Right cardiac atrium (tissue), 5 donors: ENCODE data around the gene CACNB1. TPM values are rescaled to one million over a fixed set of nuclear protein-coding genes. Genes with fewer than 3 reads are reported as not detected.
"Not testable (repeated sequence)": the region's sequence is repeated elsewhere in the genome, so short reads cannot be mapped to it uniquely, and the experiment has no call there.

Source experiments
- ATAC-seq, 2 donors: fragments of 200-7000 bp; cut with Tn5 transposase; one replicate each; pipeline versions ENCODE4 v1.8.0 to v1.9.1; 2020; ENCODE audit warnings: moderate library complexity in 2 of 2, mild to moderate bottlenecking in 1 of 2
- DNase-seq, 3 donors: peaks; one replicate each; pipeline ENCODE4 v3.0.0-alpha.2; 2020
- H3K27ac ChIP-seq: one replicate; pipeline ENCODE4 v1.5.1; 2013; ENCODE audit warnings: mild to moderate bottlenecking, low read length, control low read depth, moderate library complexity
- H3K27me3 ChIP-seq: one replicate; pipeline ENCODE4 v1.6.1; 2013; ENCODE audit not compliant: control insufficient read depth, insufficient read depth
- H3K4me1 ChIP-seq: one replicate; pipeline ENCODE4 v1.6.1; 2013; ENCODE audit warnings: low read length; ENCODE audit not compliant: control insufficient read depth, insufficient read depth
- H3K4me3 ChIP-seq: one replicate; pipeline ENCODE4 v1.5.1; 2013; ENCODE audit warnings: low read length, control low read depth
- H3K9me3 ChIP-seq: one replicate; pipeline ENCODE4 v1.6.1; 2013; ENCODE audit warnings: low read length; ENCODE audit not compliant: control insufficient read depth
- WGBS: extraction: QIAGEN DNeasy Blood & Tissue Kit; methylation state at CpG from one replicate; pipeline ENCODE4 v1.1.7; 2013; 5-methylcytosine and 5-hydroxymethylcytosine counted together
- intact Hi-C, 4 donors: fragments of 100-400 bp; cut with DNase I; formaldehyde crosslinking; loops; one replicate each; pipeline versions ENCODE4 v1.11.0 to v1.14.0; 2022 to 2023
- polyA plus RNA-seq: library from polyadenylated mRNA; stranded (reverse); fragments of 200-250 nt; gene quantifications from one replicate; pipeline ENCODE4 v1.2.3, GENCODE V29; 2013
- total RNA-seq, 4 donors: library from RNA; stranded (reverse); fragmentation: NEBNext Ultra II Directional; extraction: Animal tissue kit (Norgen Biotek cat#: 25700); gene quantifications; one replicate each; pipeline ENCODE4 v1.2.1, GENCODE V29; 2021
- donor health status: healthy with polysubstance abuse.
- donor health status: DM: no; HTN: yes; CAD: no.
- donor health status: DM: no; HTN: no; CAD: no.
- donor health status: DM: no; HTN: yes; CAD: no; lungs with severe emphysema.
- donor health status: DM: yes; HTN: yes; CAD: no.

The CACNB1 gene
- total and polyA plus RNA-seq, 5 donors, result 5.8 to 10.8 (median 7.7) TPM

DNA sequence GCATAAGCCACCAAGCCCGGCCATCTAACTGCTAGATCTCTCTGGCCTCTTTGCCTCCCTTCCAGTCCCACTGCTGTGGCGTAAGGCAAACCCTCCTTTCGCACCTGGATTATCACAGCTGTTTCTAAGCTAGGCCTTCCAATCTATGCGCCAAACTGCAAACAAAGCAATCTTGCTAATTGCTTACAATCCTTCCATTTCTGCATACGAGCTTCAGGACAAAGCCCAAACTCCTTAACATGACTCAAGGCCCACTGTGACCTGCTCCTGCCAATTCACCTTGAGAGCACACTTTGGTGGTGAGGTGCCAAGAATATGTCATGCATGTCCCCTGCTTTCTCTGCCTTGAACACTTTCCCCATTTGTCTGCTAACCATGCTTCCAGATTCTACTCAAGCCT, 25.5 kb downstream of the CACNB1 start:
- intact Hi-C loops, result no loop called here
- ATAC-seq (no peak), DNase-seq (peak in 1 of 3 donors; percentile 5)
- Histone ChIP-seq H3K4me3 (no peak overlapping the region), H3K27ac (no peak overlapping the region), H3K27me3 (no peaks in the 10 kb centered on the region), H3K4me1 (no peaks in the 10 kb centered on the region), H3K9me3 (no peaks in the 10 kb centered on the region)
- WGBS, result 90% methylated on average over 5 of the region's 5 CpGs

GRCh38 chr17:39170558-39170957, 26.9 kb downstream of the CACNB1 start:
- ATAC-seq (no peak), DNase-seq (peak in 1 of 3 donors; percentile 22)
- Histone ChIP-seq H3K27ac (no peak overlapping the region), H3K9me3 (no peaks in the 10 kb centered on the region), H3K4me3 (no peak overlapping the region), H3K4me1 (no peaks in the 10 kb centered on the region), H3K27me3 (no peaks in the 10 kb centered on the region)
- WGBS, result 76% methylated on average over 6 of the region's 6 CpGs
- intact Hi-C loops, result no loop called here

GRCh38 chr17:39170109-39170508, 27.4 kb downstream of the CACNB1 start:
- 68% methylated on average over 4 of the region's 4 CpGs for WGBS
- Histone ChIP-seq H3K9me3 (no peaks in the 10 kb centered on the region), H3K4me3 (no peak overlapping the region), H3K4me1 (no peaks in the 10 kb centered on the region), H3K27ac (no peak overlapping the region), H3K27me3 (no peaks in the 10 kb centered on the region)
- ATAC-seq (no peak), DNase-seq (peak in 1 of 3 donors; percentile 9)
- intact Hi-C loops, result no loop called here

- Histone ChIP-seq H3K27ac (no peak overlapping the region), H3K27me3 (no peaks in the 10 kb centered on the region), H3K9me3 (no peaks in the 10 kb centered on the region), H3K4me3 (no peak overlapping the region), H3K4me1 (no peaks in the 10 kb centered on the region)
- ATAC-seq (no peak), DNase-seq (no peak)
- intact Hi-C loops, result loop anchor here in 1 of 4 donors (10.0 kb wide), 1 partner anchor 65 kb away; no protein-coding TSS in a partner anchor
- 74% methylated on average over 3 of the region's 3 CpGs for WGBS
Observed at GRCh38 chr17:39169518-39169917, 28.0 kb downstream of the CACNB1 start.

GRCh38 chr17:39169101-39169500, 28.4 kb downstream of the CACNB1 start:
- Histone ChIP-seq H3K4me3 (no peak overlapping the region), H3K27ac (no peak overlapping the region), H3K4me1 (no peaks in the 10 kb centered on the region), H3K9me3 (no peaks in the 10 kb centered on the region), H3K27me3 (no peaks in the 10 kb centered on the region)
- DNase-seq, result peak in 1 of 3 donors; percentile 38
- ATAC-seq, result no peak
- intact Hi-C loops, result loop anchor here in 1 of 4 donors (10.0 kb wide), 1 partner anchor 66 kb away; no protein-coding TSS in a partner anchor
- WGBS, result 88% methylated on average over 14 of the region's 14 CpGs

GRCh38 chr17:39168503-39168902, 29.0 kb downstream of the CACNB1 start:
- not testable (repeated sequence) for DNase-seq, H3K9me3 ChIP-seq, H3K4me1 ChIP-seq, H3K27me3 ChIP-seq, H3K27ac ChIP-seq, H3K4me3 ChIP-seq, ATAC-seq
- intact Hi-C loops, result loop anchor here in 1 of 4 donors (10.0 kb wide), 1 partner anchor 66 kb away; no protein-coding TSS in a partner anchor
- 96% methylated on average over 10 of the region's 10 CpGs for WGBS

GRCh38 chr17:39167476-39167875, 30.0 kb downstream of the CACNB1 start:
- intact Hi-C loops, result loop anchor here in 1 of 4 donors (10.0 kb wide), 1 partner anchor 67 kb away; no protein-coding TSS in a partner anchor
- no peak overlapping the region for H3K27ac ChIP-seq

DNA sequence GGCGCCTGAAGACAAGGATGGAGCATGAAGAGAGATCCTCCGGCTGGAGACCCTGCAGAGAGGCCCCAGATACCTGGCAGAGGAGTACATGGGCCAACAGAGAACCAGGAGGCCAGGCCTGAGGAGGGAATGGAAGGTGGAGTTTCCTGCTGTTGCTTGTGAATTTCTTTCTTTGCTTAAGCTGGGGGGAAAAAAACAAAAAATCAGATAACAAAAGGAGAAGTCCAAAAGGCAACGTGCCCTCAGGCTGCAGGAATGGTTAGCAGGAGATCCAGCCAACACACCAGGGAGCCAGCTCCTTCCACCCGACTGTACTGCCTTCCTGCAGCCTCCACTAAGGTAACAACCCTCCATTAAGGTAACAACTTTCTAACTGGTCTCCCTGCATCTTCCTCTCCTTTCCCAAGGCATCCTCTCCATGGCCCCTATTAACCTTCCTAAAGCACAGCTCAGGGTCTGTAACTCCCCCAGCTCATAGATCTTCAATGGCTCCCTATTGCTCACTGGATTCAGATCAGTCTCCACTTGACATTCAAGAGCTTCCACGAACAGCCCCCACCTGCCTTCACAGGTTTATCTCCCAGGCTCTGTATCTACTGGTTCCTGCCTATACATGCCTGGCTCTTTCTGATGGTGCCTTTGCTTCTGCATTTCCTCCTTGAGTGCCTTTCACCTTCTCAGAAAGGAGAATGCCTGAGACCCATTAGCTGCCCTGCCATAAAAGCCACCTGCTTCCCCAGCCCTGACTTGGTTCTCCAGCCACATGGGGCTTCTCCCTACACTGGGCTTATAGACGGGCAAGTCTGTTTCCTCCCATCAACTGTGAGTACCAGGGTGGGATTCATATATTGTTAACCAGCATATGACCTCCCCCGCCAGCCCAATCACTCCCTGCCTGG, 30.8 kb downstream of the CACNB1 start:
- Histone ChIP-seq H3K9me3 (no peaks in the 10 kb centered on the region), H3K4me3 (no peak overlapping the region), H3K27me3 (no peaks in the 10 kb centered on the region), H3K4me1 (no peaks in the 10 kb centered on the region), H3K27ac (no peak overlapping the region)
- no peak for ATAC-seq
- intact Hi-C loops, result loop anchor here in 1 of 4 donors (10.0 kb wide), 1 partner anchor 68 kb away; no protein-coding TSS in a partner anchor
- DNase-seq, result no peak
- WGBS, result 57% methylated on average over 7 of the region's 7 CpGs

More at GRCh38 chr17:39167476-39167875, 30.0 kb downstream of the CACNB1 start:
- peak in 1 of 3 donors; percentile 29 for DNase-seq
- no peak for ATAC-seq
- no peak overlapping the region for H3K4me3 ChIP-seq
- H3K9me3 ChIP-seq, result no peaks in the 10 kb centered on the region
- 29% methylated on average over 2 of the region's 2 CpGs for WGBS
- H3K27me3 ChIP-seq, result no peaks in the 10 kb centered on the region
- H3K4me1 ChIP-seq, result no peaks in the 10 kb centered on the region

GRCh38 chr17:39165841-39166349, 31.6 kb downstream of the CACNB1 start, which contains the start of gene ARL5C:
Gene ARL5C (minus strand): TSS chr17:39166161. CDS start chr17:39165760, 401 bp downstream.
- WGBS, result 61% methylated on average over 17 of the region's 17 CpGs
- peak within 1 kb of the TSS; percentile 44 for H3K4me3 ChIP-seq
- no peaks in the 10 kb centered on the region for H3K9me3 ChIP-seq
- ATAC-seq, result peak in 1 of 2 donors; percentile 4
- peak in 1 of 3 donors; percentile 55 for DNase-seq
- no peaks in the 10 kb centered on the region for H3K4me1 ChIP-seq
- no peak within 1 kb of the TSS for H3K27ac ChIP-seq
- H3K27me3 ChIP-seq, result no peaks in the 10 kb centered on the region
- intact Hi-C loops, result loop anchor here in 1 of 4 donors (10.0 kb wide), 1 partner anchor 69 kb away; no protein-coding TSS in a partner anchor

DNA sequence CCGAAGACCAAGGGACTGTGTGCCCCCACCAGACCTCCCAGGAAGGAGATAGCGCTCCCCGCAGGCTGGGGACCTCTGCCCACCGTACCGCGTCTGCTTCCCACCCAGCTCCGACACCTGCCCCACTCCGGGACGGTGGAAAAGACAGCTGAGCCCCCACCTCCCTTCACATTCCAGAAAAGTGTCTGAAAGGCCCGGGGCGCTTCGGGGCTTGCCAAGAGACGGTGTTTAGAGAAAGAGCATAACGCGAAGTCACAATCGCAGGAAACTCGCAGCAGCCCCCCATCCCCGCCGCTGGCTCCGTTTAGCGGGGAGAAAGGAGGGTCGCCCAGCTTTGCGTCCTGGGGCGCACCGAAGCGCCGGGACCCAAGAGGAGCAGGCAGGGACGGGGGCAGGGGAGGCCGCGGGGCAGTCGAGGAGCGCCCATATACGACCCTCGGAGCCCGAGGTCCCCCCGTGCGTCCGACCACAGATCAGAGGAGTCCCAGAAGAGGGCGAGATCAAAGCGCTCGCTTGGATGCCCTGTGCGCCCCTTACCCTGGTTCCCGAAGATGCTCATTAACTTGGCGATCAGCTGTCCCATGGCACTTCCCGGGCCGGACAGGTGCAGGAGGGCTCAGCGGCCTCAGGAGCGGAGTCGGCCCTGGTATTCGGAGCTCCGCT, 32.2 kb downstream of the CACNB1 start:
- no peaks in the 10 kb centered on the region for H3K27me3 ChIP-seq
- peak overlapping the region; percentile 44 for H3K4me3 ChIP-seq
- intact Hi-C loops, result loop anchor here in 1 of 4 donors (10.0 kb wide), 1 partner anchor 69 kb away; no protein-coding TSS in a partner anchor
- 13% methylated on average over 51 of the region's 51 CpGs for WGBS
- H3K4me1 ChIP-seq, result no peaks in the 10 kb centered on the region
- ATAC-seq, result peak; percentile 25 to 27
- peak in 1 of 3 donors; percentile 60 for DNase-seq
- H3K27ac ChIP-seq, result no peak overlapping the region
- H3K9me3 ChIP-seq, result no peaks in the 10 kb centered on the region
